Pancreas (tissue), 10 donors: ENCODE results near the gene NCOA3. TPM values are rescaled to one million over a fixed set of nuclear protein-coding genes. Genes with fewer than 3 reads are reported as not detected.

Experiments used
- ATAC-seq, 4 donors: fragments of 200-7000 bp; cut with Tn5 transposase; one replicate each; pipeline versions ENCODE4 v1.8.0 to v1.9.1; 2020; ENCODE audit warnings: mild to moderate bottlenecking in 4 of 4, moderate library complexity in 4 of 4
- DNase-seq, 6 donors: peaks; one replicate each; pipeline ENCODE4 v3.0.0-alpha.2; 2020
- FAIRE-seq: peaks from 2 replicates; lab custom pipeline; 2012; peaks lifted over from hg19 to GRCh38; lab: Jason Lieb, UNC
- H3K27ac ChIP-seq, 4 donors: fragments of 200-600 bp; sonication (generic); 1 replicate in 3 of 4; 2 replicates in 1 of 4; pipeline versions ENCODE4 v1.5.0 to v1.8.0; 2020
- H3K27me3 ChIP-seq, 4 donors: fragments of 200-600 bp; one replicate each; pipeline ENCODE4 v1.8.0; 2021
- H3K36me3 ChIP-seq, 3 donors: fragments of 200-600 bp; sonication (generic) in 1 of 3; one replicate each; pipeline versions ENCODE4 v1.5.0 to v1.8.0; 2020 to 2021
- H3K4me1 ChIP-seq, 3 donors: fragments of 200-600 bp; one replicate each; pipeline ENCODE4 v1.8.0; 2021
- H3K4me3 ChIP-seq, 4 donors: fragments of 200-600 bp; sonication (generic) in 2 of 4; one replicate each; pipeline versions ENCODE4 v1.5.0 to v1.8.0; 2020 to 2021
- H3K9me3 ChIP-seq, 4 donors: fragments of 200-600 bp; one replicate each; pipeline ENCODE4 v1.8.0; 2021
- CTCF ChIP-seq, 4 donors: fragments of 200-600 bp; sonication (generic) in 3 of 4; IDR thresholded peaks; one replicate each; pipeline versions ENCODE4 v1.5.0 to v1.8.0; 2021; ENCODE audit warnings: antibody characterized with exemption in 4 of 4
- WGBS, 2 donors: extraction: QIAGEN DNeasy Blood & Tissue Kit; methylation state at CpG; one replicate each; pipeline ENCODE4 v1.1.7; 2013; 5-methylcytosine and 5-hydroxymethylcytosine counted together
- intact Hi-C, 3 donors: fragments of 100-400 bp; cut with DNase I; formaldehyde crosslinking; loops; one replicate each; pipeline versions ENCODE4 v1.11.1 to v1.14.2; 2022
- polyA plus RNA-seq, 2 donors: library from polyadenylated mRNA; stranded (reverse); fragments of 200-250 nt; gene quantifications; one replicate each; pipeline ENCODE4 v1.2.3, GENCODE V29; 2013
- total RNA-seq, 6 donors: library from RNA; stranded (reverse); fragmentation: NEBNext Ultra II Directional in 4 of 6; extraction: Animal tissue kit (Norgen Biotek cat#: 25700) in 4 of 6; gene quantifications; one replicate each; pipeline versions ENCODE4 v1.2.1 to v1.2.4, GENCODE V29; 2021 to 2023
- donor health status: healthy with polysubstance abuse.
- donor health status: DM: no; HTN: no; CAD: no; lungs with moderate emphysema.
- donor health status: DM: no; HTN: no; CAD: no.
- donor health status: control.
- donor health status: control.
- donor health status: Bipolar disorder and iron deficiency.
- donor health status: DM: yes; HTN: yes; CAD: no.
- donor health status: DM: no; HTN: no; CAD: no.
- donor health status: DM: no; HTN: no; CAD: no.
- donor health status: DM: yes; HTN: yes; CAD: no.

NCOA3 gene
- total and polyA plus RNA-seq, 8 donors, result 3.6 to 17.4 (median 10.5) TPM

GRCh38 chr20:47571426-47571825 is 69.7 kb downstream of the NCOA3 start:
- 98 to 100% methylated on average over 2 of the region's 2 CpGs for WGBS, 2 donors
- intact Hi-C loops, result no loop called here
- Histone ChIP-seq H3K9me3 (no peaks in the 10 kb centered on the region), H3K36me3 (no peaks in the 10 kb centered on the region), H3K4me1 (peaks cover 25 to 43% (median 35%) of the 10 kb centered on the region in 3 donors), H3K27me3 (no peaks in the 10 kb centered on the region), H3K27ac (no peak overlapping the region), H3K4me3 (no peak overlapping the region)
- DNase-seq (no peak), ATAC-seq (no peak), FAIRE-seq (no peak)
- no peak for TF ChIP-seq CTCF (IDR thresholded peaks at IDR 0.05)

GRCh38 chr20:47572105-47572729 is 70.5 kb downstream of the NCOA3 start:
- Histone ChIP-seq H3K9me3 (no peaks in the 10 kb centered on the region), H3K4me1 (peaks cover 31 to 50% (median 43%) of the 10 kb centered on the region in 3 donors), H3K4me3 (no peak overlapping the region), H3K27me3 (no peaks in the 10 kb centered on the region), H3K36me3 (no peaks in the 10 kb centered on the region), H3K27ac (no peak overlapping the region)
- DNase-seq, result no peak
- intact Hi-C loops, result no loop called here
- ATAC-seq, result no peak
- TF ChIP-seq CTCF (IDR thresholded peaks at IDR 0.05), result no peak
- FAIRE-seq, result no peak
- WGBS, 2 donors, result 94 to 95% methylated on average over 6 of the region's 6 CpGs

GRCh38 chr20:47573559-47573958 is 71.9 kb downstream of the NCOA3 start:
- peaks cover 31 to 50% (median 35%) of the 10 kb centered on the region in 3 donors for H3K4me1 ChIP-seq
- no peaks in the 10 kb centered on the region for H3K36me3 ChIP-seq
- no peak overlapping the region for H3K27ac ChIP-seq
- ATAC-seq (no peak), FAIRE-seq (no peak), DNase-seq (no peak)
- no peak overlapping the region for H3K4me3 ChIP-seq
- H3K27me3 ChIP-seq, result no peaks in the 10 kb centered on the region
- no peaks in the 10 kb centered on the region for H3K9me3 ChIP-seq
- 57 to 64% methylated on average over 3 of the region's 3 CpGs for WGBS, 2 donors
- no peak for TF ChIP-seq CTCF (IDR thresholded peaks at IDR 0.05)
- intact Hi-C loops, result no loop called here

GRCh38 chr20:47574616-47575364 is 73.1 kb downstream of the NCOA3 start:
- DNase-seq (peak in 2 of 6 donors; percentile 20 to 29), ATAC-seq (peak; percentile 58 to 77 (median 71)), FAIRE-seq (no peak)
- WGBS, 2 donors, result 47 to 52% methylated on average over 4 of the region's 4 CpGs
- no peak for TF ChIP-seq CTCF (IDR thresholded peaks at IDR 0.05)
- H3K36me3 ChIP-seq, result no peaks in the 10 kb centered on the region
- H3K4me1 ChIP-seq, result peaks cover 29 to 50% (median 44%) of the 10 kb centered on the region in 3 donors
- H3K9me3 ChIP-seq, result no peaks in the 10 kb centered on the region
- intact Hi-C loops, result no loop called here
- no peak overlapping the region for H3K4me3 ChIP-seq
- H3K27ac ChIP-seq, result peak overlapping the region in 2 of 4 donors; percentile 48 to 59
- no peaks in the 10 kb centered on the region for H3K27me3 ChIP-seq
